ENCODE measurements around the gene BBC3.

The BBC3 gene

DNA sequence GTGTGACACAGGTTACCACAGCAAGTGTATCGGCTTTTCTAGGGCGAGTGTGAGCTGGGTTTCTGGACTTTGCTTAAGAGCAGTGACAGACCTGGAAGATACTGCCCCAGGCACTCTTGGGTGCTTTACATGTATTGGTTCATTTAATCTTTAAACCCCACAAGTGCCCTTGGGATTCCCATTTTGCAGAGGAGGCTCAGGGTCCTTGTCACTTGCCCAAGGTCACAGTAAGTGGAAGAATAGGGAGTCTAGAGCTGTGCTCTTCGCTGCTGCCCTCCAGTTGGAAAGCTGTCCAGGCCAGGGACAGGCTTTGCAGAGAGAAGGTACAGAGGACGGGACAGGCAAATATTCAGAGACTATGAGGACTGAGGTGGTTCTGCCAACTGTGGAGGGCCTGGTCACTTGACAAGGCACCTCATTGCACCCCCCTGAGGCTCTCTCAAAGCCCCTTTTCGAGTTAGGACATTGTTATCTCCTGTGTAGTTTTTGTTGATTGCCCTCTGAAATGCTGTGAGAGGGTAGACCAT is 42.4 kb downstream of the BBC3 start:
- DNase-seq, result no peak

DNA sequence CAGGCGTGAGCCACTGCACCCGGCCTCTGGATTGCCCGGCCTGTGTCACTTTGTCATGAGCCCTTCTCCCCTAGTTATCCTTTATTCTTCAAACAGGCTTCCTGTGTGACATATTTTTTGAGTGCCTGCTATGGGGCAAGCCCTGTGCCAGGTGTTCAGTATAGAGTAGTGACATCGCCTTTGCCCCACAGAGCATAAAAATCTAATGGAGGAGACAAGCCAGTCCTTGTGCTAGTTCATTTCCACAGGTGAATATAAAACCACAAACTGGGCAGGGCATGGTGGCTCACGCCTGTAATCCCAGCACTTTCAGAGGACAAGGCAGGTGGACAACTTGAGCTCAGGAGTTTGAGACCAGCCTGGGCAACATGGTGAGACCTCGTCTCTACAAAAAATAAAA is 43.2 kb downstream of the BBC3 start:
- DNase-seq, result no peak

DNA sequence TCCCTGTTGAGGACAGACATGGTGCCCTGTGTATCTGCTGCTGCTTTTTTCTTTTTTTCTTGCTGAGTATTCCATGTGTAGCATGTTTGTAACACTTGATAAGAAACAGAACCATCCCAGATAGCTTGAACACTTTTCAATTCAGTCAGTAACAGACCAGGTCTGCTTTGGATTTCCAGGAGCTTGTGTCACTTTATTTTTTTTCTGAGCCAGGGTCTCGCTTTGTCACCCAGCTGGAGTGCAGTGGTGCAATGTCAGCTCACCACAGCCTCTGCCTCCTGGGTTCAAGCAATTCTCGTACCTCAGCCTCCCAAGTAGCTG is 43.7 kb downstream of the BBC3 start:
- DNase-seq, result no peak

GRCh38 chr19:47186446-47187334 is 44.3 kb downstream of the BBC3 start:
- DNase-seq, result no peak

GRCh38 chr19:47183601-47184000 is 47.4 kb downstream of the BBC3 start:
- DNase-seq, result no peak

DNA sequence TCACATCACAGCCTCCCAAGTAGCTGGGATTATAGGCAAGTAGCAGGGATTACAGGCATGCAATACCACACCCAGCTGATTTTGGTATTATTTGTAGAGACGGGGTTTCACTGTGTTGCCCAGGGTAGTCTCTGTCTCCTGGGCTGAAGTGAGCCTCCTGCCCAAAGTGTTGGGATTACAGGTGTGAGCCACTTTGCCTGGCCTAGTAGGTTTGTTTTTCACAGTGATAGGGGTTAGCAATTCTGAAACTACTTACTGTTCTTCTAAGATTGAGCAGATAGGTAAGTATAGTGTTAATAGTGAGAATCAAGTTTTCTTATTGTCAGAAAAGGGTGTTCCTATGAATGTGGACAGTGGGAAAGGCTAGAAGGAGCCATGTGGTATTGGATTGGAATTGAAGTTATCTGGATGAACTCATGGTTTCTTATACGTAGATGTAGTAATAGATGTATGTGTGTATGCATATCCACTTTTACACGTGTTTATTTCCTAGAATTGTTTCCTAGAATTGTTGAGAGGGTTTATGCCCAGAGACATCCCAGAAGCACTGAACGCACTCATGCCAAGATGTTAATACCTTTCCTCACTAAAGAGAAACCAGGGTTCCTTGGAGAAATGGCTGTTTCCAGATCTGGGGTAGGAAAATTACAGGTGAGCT is 51.2 kb downstream of the BBC3 start:
- no peak for DNase-seq

GRCh38 chr19:47176627-47177090 is 54.3 kb downstream of the BBC3 start:
- DNase-seq, result no peak

DNA sequence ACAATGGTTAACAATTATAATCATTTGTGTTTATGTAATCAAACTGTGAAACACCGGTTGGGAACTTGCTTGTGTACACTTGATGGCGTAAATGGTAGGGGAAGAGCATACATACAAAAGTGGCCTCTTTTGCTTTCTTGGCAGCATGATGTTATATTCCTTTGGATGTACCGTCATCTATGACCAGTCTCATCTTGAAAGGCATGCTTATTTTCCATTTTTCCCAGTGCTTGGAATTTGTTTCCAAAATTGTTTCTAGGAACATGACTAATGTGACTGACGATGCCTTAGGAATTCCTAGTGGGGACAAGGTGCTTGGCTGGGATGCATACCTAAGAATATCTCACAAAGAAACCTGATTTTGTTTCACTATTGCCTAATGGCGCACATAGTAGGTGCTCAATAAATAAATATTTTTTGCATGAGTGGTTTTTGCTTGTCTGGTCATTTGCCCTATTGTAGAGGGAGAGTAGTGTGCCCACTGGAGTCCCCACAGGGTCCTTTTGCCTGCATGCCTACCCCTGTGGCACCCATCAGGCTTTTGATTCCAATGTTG is 54.9 kb downstream of the BBC3 start:
- DNase-seq, result no peak

DNA sequence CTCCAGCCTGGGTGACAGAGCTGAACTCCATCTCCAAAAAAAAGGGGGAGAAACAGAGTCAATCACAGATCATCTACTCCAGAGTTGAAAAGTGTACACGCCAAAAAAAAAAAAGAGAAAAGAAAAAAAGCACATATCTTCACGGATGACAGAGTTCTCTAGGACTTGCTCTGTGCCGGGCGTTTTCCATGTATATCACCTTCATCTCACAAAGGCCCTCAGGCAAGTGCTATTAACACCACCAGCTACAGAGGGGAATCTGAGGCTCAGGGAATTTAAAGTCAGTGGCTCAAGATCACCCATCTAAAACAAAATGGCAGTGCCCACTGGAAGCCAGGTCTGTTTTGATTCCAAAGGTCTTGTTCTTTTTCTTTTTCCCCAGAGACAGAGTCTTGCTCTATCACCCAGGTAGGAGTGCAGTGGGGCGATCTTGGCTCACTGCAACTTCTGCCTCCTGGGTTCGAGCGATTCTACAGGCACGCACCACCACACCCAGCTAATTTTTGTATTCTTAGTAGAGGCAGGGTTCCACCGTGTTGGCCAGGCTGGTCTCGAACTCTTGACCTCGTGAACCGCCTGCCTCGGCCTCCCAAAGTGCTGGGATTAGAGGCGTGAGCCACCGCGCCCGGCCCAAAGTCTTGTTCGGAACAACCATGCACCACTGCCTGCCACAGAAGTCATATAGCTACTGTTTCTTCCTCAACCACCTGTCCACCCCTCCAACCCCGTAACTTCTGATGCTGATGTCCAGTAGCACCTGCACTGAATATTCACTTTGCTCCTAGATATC is 58.1 kb downstream of the BBC3 start:
- no peak for DNase-seq
